ACC112 (cell line): ENCODE data around the gene ACSM6.

Experiments
- H2AFZ ChIP-seq: fragments of 200-600 bp; sonication (generic); one replicate; pipeline ENCODE4 v1.6.0; 2017; ENCODE audit warnings: antibody characterized with exemption, low read length; ENCODE audit not compliant: unreplicated experiment
- H3K27ac ChIP-seq: fragments of 200-600 bp; sonication (generic); 2 replicates; pipeline ENCODE4 v1.5.1; 2014; ENCODE audit warnings: low read depth, mild to moderate bottlenecking, antibody characterized with exemption, low read length, moderate library complexity
- H3K27me3 ChIP-seq: fragments of 200-600 bp; sonication (generic); 2 replicates; pipeline ENCODE4 v1.6.1; 2014; ENCODE audit warnings: mild to moderate bottlenecking, antibody characterized with exemption, low read length, moderate library complexity, mixed read lengths; ENCODE audit not compliant: insufficient read depth
- H3K36me3 ChIP-seq: fragments of 200-600 bp; sonication (generic); 2 replicates; pipeline ENCODE4 v1.6.1; 2016; ENCODE audit warnings: mild to moderate bottlenecking, antibody characterized with exemption, low read length, moderate library complexity, mixed read lengths; ENCODE audit not compliant: insufficient read depth
- H3K4me1 ChIP-seq: fragments of 200-600 bp; sonication (generic); one replicate; pipeline ENCODE4 v1.6.1; 2016; ENCODE audit warnings: low read length, mixed read lengths; ENCODE audit not compliant: insufficient read depth, unreplicated experiment, control insufficient read depth
- H3K4me3 ChIP-seq: fragments of 200-600 bp; sonication (generic); 2 replicates; pipeline ENCODE4 v1.5.1; 2014; ENCODE audit warnings: mild to moderate bottlenecking, low read depth, low read length
- H3K79me2 ChIP-seq: fragments of 200-600 bp; sonication (generic); one replicate; pipeline ENCODE4 v1.6.0; 2016; ENCODE audit warnings: low read length; ENCODE audit not compliant: control insufficient read depth, unreplicated experiment, insufficient read depth

Gene ACSM6

GRCh38 chr10:95245425-95246055, 51.5 kb downstream of the ACSM6 start:
- Histone ChIP-seq H3K27me3 (no peaks in the 10 kb centered on the region), H3K4me3 (no peak overlapping the region), H3K27ac (no peak overlapping the region), H3K36me3 (peaks cover 1% of the 10 kb centered on the region), H2AFZ (no peak overlapping the region), H3K4me1 (peaks cover 18% of the 10 kb centered on the region), H3K79me2 (no peaks in the 10 kb centered on the region)

DNA sequence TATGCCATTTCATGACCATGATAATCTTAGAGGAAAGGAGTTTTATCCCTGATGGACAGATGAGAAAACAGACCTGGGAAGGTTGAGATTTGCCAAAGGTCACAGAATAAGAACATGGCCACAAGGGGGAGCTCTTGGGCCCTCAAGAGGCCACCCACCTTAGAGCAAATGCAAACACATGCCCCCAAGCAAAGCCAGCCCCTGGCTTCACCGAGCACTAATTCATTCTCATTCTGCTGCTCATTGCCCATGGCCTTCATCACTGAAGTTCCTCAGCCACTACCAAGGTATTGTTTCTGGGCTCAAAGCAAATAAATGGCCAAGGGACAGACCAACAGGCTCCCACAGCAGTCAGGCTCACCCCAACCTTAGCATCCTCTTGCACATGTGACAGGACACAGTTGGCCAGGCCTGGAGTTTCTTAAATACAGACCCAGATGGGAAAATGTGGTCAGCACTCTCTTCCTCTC, 52.6 kb downstream of the ACSM6 start:
- Histone ChIP-seq H3K79me2 (no peaks in the 10 kb centered on the region), H3K36me3 (no peaks in the 10 kb centered on the region; the same call in 1 of the 2 replicates), H3K27me3 (no peaks in the 10 kb centered on the region), H3K4me3 (no peak overlapping the region; the same call in 1 of the 2 replicates), H3K27ac (peak overlapping the region; percentile 73), H2AFZ (no peak overlapping the region), H3K4me1 (peaks cover 18% of the 10 kb centered on the region)

- Histone ChIP-seq H3K4me3 (no peak overlapping the region; the same call in 1 of the 2 replicates), H3K79me2 (no peaks in the 10 kb centered on the region), H3K27ac (peak overlapping the region; percentile 73), H3K36me3 (no peaks in the 10 kb centered on the region), H3K4me1 (peaks cover 18% of the 10 kb centered on the region), H3K27me3 (no peaks in the 10 kb centered on the region), H2AFZ (no peak overlapping the region)
Observed at GRCh38 chr10:95247200-95247880, 53.3 kb downstream of the ACSM6 start.

GRCh38 chr10:95247881-95248583, 54.0 kb downstream of the ACSM6 start:
- Histone ChIP-seq H3K4me1 (peaks cover 18% of the 10 kb centered on the region), H3K27me3 (no peaks in the 10 kb centered on the region), H3K79me2 (peaks cover 4% of the 10 kb centered on the region), H2AFZ (no peak overlapping the region), H3K27ac (peak overlapping the region; percentile 73), H3K4me3 (no peak overlapping the region), H3K36me3 (no peaks in the 10 kb centered on the region)

DNA sequence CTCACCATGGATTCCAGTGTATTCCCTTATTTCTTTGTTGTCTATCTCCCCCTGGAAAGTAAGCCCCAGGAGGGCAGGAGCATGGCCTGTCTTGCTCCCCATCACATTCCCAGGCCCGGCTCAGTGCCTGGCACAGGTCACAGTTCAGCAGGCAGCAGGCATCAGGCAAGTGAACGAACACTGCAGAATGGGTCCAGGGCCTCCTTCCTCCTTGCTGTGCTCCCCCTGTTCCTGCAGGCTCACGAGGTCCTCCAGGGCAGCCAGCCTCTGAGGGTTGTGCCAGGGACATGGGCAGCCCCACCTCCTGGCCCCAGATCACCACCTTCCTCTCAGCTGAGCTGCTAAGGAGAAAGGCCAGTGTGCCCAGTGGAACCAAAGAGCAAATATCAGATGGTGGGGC, 55.0 kb downstream of the ACSM6 start:
- Histone ChIP-seq H3K4me1 (peaks cover 18% of the 10 kb centered on the region), H3K36me3 (no peaks in the 10 kb centered on the region), H3K27ac (no peak overlapping the region)

GRCh38 chr10:95249467-95249866, 55.4 kb downstream of the ACSM6 start:
- no peak overlapping the region for H3K27ac ChIP-seq
- no peak overlapping the region for H3K4me3 ChIP-seq
- peaks cover 19% of the 10 kb centered on the region for H3K4me1 ChIP-seq
- no peak overlapping the region for H2AFZ ChIP-seq
- H3K79me2 ChIP-seq: peaks cover 8% of the 10 kb centered on the region
- no peaks in the 10 kb centered on the region for H3K36me3 ChIP-seq
- H3K27me3 ChIP-seq: no peaks in the 10 kb centered on the region

More for the DNA sequence above, 55.0 kb downstream of the ACSM6 start:
- Histone ChIP-seq H3K4me3 (no peak overlapping the region), H3K27me3 (no peaks in the 10 kb centered on the region), H3K79me2 (peaks cover 6% of the 10 kb centered on the region), H2AFZ (no peak overlapping the region)

GRCh38 chr10:95250856-95251255, 56.8 kb downstream of the ACSM6 start:
- H3K4me3 ChIP-seq: no peak overlapping the region
- H3K36me3 ChIP-seq: no peaks in the 10 kb centered on the region
- peaks cover 8% of the 10 kb centered on the region for H3K79me2 ChIP-seq
- no peak overlapping the region for H2AFZ ChIP-seq
- H3K27ac ChIP-seq: no peak overlapping the region
- no peaks in the 10 kb centered on the region for H3K27me3 ChIP-seq
- peaks cover 21% of the 10 kb centered on the region for H3K4me1 ChIP-seq

DNA sequence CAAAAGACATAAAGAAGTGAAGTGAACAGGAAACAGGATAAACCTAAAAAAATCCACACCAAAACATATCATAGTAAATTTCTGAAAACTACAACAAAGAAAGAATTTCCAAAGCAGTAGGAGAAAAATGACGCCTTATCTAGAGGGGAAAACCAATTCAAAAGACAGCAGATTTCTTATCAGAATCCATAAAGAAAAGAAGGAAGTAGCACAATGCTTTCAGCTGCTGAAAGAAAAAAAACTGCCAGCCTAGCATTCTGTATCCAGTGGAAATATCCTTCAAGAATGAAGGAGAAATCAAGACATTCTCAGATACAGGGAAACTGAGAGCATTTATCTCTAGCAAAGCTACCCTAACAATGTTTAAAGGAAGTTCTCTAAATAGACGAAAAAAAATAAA, 59.0 kb downstream of the ACSM6 start:
- no peak overlapping the region for H3K27ac ChIP-seq
- no peak overlapping the region for H3K4me3 ChIP-seq
- no peaks in the 10 kb centered on the region for H3K27me3 ChIP-seq
- H3K79me2 ChIP-seq: peaks cover 8% of the 10 kb centered on the region
- H3K36me3 ChIP-seq: peaks cover 13% of the 10 kb centered on the region
- H2AFZ ChIP-seq: no peak overlapping the region
- H3K4me1 ChIP-seq: peaks cover 7% of the 10 kb centered on the region

DNA sequence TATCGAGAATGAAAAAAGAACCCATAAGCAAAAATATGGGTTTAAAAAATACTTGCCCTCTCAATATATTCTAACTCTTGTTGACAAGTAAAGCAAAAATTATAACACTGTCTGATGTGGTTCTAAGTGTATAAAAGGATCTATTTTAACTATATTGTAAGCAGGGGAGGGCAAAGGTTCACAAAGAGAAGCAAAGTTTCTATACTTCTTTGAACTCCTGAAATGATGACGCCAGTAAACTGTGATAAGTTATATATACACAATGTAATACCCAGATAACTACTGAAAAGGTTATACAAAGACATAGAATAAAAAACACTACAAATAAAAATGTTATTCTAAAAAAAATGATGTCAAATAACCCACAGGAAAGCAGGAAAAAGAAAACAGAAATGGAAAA, 59.6 kb downstream of the ACSM6 start:
- Histone ChIP-seq H3K27ac (no peak overlapping the region), H2AFZ (no peak overlapping the region), H3K36me3 (peaks cover 17% of the 10 kb centered on the region), H3K4me3 (no peak overlapping the region), H3K79me2 (peaks cover 8% of the 10 kb centered on the region), H3K27me3 (no peaks in the 10 kb centered on the region), H3K4me1 (peaks cover 4% of the 10 kb centered on the region)

- Histone ChIP-seq H3K4me1 (peaks cover 4% of the 10 kb centered on the region), H3K36me3 (peaks cover 22% of the 10 kb centered on the region), H3K79me2 (peaks cover 8% of the 10 kb centered on the region), H3K27me3 (no peaks in the 10 kb centered on the region), H2AFZ (no peak overlapping the region), H3K4me3 (no peak overlapping the region), H3K27ac (no peak overlapping the region)
Observed at GRCh38 chr10:95254629-95255028, 60.6 kb downstream of the ACSM6 start.
